Loucy (cell line): ENCODE data around the gene HGS.

Experiments
- CTCF ChIP-seq: fragments of 200-600 bp; sonication (generic); conservative IDR thresholded peaks from 2 replicates; pipeline ENCODE4 v1.5.1; 2014; ENCODE audit warnings: mild to moderate bottlenecking, antibody characterized with exemption, low read length
- EZH2phosphoT487 ChIP-seq: fragments of 200-600 bp; IDR thresholded peaks from 2 replicates; pipeline ENCODE4 v1.6.1; 2018; ENCODE audit warnings: antibody characterized with exemption, mild to moderate bottlenecking, moderate library complexity, borderline replicate concordance

- TF ChIP-seq CTCF: no peak
- no peak for TF ChIP-seq EZH2phosphoT487
These were observed 33.4 kb downstream of the HGS start for GRCh38 chr17:81717049-81717765.
